Measurements from ENCODE around the gene SLC29A2. TPM values are rescaled to one million over a fixed set of nuclear protein-coding genes. Genes with fewer than 3 reads are reported as not detected.

SLC29A2 gene
- total RNA-seq, 1 experiment from 2014 or later = 40.4 TPM

DNA sequence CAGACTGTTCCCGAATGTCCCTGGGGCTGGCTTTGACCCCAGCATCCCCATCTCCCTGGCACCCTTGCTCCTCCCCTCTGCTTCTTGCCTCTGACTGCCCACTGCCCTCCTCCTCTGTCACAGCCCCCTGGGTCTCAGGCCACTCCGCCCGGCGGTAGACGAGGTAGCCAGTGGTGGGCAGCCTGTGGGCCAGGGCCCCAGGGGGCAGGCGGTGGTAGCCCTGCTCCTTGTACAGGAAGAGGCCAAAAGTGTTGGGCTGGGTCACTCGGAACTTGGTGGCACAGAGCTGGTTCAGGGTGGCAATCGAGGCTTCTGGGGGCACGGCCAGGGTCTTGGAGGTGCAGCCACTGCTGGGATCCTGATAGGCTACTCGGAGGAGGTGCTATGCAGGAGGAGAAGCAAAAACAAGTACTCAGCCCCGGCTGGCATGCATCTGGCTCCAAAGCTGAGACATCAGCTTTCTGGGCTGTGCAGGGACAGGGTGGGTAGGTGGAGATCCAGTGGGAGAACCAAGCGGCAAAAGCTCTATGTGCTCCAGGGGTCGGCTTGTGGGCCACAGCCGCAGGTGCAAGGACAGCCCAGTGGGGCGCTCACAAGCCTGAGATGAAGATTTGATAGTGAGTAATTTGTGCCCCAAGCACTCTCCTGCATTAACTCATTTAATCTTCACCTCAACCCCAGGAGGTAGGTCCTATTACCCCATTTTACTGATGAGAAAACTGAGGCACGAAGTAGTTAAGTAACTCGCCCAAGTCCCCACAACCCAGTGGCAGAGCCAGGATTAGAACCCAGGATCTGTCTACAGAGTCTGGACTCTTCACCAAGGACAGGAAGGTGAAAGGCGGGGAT, 39.0 kb downstream of the SLC29A2 start:
- Mint-ChIP-seq H3K9me3 (ENCODE audit: low read depth, unreplicated experiment) (no peaks in the 10 kb centered on the region), H3K27me3 (ENCODE audit: unreplicated experiment) (no peaks in the 10 kb centered on the region), H3K36me3 (ENCODE audit: insufficient read depth, unreplicated experiment) (peaks cover 38% of the 10 kb centered on the region), H3K27ac (ENCODE audit: unreplicated experiment) (no peak overlapping the region), H3K4me3 (ENCODE audit: low read depth, unreplicated experiment) (no peak overlapping the region), H3K4me1 (ENCODE audit: low read depth, unreplicated experiment) (peaks cover 31% of the 10 kb centered on the region)
- no TSS peak for BruUV-seq (replicated peaks)
- intact Hi-C loops (cut with micrococcal nuclease; ENCODE audit: unreplicated experiment) = no loop called here
- no peak for DNase-seq
- CTCF ChIA-PET = no interaction called here
- TF ChIP-seq, protein P1, sequence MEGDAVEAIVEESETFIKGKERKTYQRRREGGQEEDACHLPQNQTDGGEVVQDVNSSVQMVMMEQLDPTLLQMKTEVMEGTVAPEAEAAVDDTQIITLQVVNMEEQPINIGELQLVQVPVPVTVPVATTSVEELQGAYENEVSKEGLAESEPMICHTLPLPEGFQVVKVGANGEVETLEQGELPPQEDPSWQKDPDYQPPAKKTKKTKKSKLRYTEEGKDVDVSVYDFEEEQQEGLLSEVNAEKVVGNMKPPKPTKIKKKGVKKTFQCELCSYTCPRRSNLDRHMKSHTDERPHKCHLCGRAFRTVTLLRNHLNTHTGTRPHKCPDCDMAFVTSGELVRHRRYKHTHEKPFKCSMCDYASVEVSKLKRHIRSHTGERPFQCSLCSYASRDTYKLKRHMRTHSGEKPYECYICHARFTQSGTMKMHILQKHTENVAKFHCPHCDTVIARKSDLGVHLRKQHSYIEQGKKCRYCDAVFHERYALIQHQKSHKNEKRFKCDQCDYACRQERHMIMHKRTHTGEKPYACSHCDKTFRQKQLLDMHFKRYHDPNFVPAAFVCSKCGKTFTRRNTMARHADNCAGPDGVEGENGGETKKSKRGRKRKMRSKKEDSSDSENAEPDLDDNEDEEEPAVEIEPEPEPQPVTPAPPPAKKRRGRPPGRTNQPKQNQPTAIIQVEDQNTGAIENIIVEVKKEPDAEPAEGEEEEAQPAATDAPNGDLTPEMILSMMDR (IDR thresholded peaks at IDR 0.05; ENCODE audit: unreplicated experiment) = no peak

DNA sequence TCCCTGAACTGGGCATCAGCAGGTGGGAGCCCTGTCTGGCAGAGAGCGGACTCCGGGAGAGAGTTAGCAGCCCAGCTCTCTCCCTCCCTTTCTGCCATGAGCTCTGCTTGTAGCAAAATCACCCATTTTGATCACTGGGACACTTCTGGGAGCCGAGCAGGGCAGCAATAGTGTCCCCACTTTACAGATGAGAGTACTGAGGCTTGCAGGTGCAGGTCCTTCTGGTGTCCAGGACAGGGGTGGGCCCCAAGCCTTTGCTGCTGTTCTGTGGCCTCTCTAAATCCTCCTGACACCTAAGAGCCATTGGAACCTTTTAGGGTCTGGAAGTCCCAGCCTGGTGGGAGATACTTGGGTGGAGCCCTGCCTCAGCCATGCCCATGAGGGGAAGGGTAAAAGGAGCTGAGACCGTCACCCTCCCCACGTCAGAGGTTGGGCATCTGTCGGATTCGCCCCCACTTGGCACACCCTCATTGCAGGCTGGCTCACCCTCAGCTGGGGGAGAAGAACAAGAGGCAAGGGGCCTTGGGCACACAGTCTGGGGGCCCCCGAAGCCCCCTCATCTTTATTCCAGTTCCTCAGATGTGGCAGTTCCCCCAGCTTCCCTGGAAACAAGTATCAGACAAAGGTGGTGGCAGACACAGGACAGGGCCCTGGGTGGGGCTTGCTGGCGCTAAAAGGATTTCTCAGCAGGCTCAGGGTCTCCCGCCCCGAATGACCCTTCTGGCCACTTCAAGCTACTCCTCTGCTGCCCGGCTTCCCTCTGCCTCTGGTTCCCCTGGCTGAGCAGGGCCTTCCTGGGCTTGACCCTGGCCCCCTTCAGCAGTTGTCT, 39.8 kb downstream of the SLC29A2 start:
- Mint-ChIP-seq H3K27ac (ENCODE audit: unreplicated experiment) (no peak overlapping the region), H3K4me1 (ENCODE audit: low read depth, unreplicated experiment) (peaks cover 30% of the 10 kb centered on the region), H3K4me3 (ENCODE audit: low read depth, unreplicated experiment) (no peak overlapping the region), H3K9me3 (ENCODE audit: low read depth, unreplicated experiment) (no peaks in the 10 kb centered on the region), H3K27me3 (ENCODE audit: unreplicated experiment) (no peaks in the 10 kb centered on the region), H3K36me3 (ENCODE audit: insufficient read depth, unreplicated experiment) (peaks cover 38% of the 10 kb centered on the region)
- CTCF ChIA-PET = interaction anchor here (2.1 kb wide), 1 partner anchor 19 kb away, joined by 5 read pairs; no protein-coding TSS in a partner anchor
- TF ChIP-seq, protein P1 (IDR thresholded peaks at IDR 0.05; ENCODE audit: unreplicated experiment) = no peak
- DNase-seq = no peak
- intact Hi-C loops (cut with micrococcal nuclease; ENCODE audit: unreplicated experiment) = no loop called here
- no TSS peak for BruUV-seq (replicated peaks)

DNA sequence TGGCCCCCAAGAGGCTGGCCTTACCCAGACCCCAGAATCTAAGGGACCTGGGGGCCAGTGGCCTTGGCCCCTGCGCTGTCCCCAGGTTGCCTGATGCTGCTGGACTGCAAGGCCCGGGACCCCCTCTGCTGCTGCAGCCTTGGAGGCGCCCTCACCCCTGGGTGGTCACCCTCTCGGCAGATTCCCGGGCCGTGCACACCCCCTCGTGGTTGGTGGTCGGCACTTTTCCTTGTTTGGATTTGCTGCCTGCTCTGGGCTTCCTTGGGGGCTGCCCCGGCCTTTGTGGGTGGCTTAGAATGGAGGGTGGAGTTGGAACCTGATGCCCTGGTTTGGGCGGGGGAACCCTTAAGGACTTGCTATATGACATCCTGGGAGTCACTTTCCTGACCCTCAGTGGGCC, 40.6 kb downstream of the SLC29A2 start:
- DNase-seq = no peak
- CTCF ChIA-PET = interaction anchor here (2.1 kb wide), 1 partner anchor 18 kb away, joined by 5 read pairs; no protein-coding TSS in a partner anchor
- intact Hi-C loops (cut with micrococcal nuclease; ENCODE audit: unreplicated experiment) = no loop called here
- H3K9me3 Mint-ChIP-seq (ENCODE audit: low read depth, unreplicated experiment) = no peaks in the 10 kb centered on the region
- H3K27me3 Mint-ChIP-seq (ENCODE audit: unreplicated experiment) = no peaks in the 10 kb centered on the region
- peaks cover 26% of the 10 kb centered on the region for H3K4me1 Mint-ChIP-seq (ENCODE audit: low read depth, unreplicated experiment)
- BruUV-seq (replicated peaks) = no TSS peak
- TF ChIP-seq, protein P1 (IDR thresholded peaks at IDR 0.05; ENCODE audit: unreplicated experiment) = no peak
- H3K36me3 Mint-ChIP-seq (ENCODE audit: insufficient read depth, unreplicated experiment) = peaks cover 30% of the 10 kb centered on the region
- no peak overlapping the region for H3K27ac Mint-ChIP-seq (ENCODE audit: unreplicated experiment)
- H3K4me3 Mint-ChIP-seq (ENCODE audit: low read depth, unreplicated experiment) = no peak overlapping the region

DNA sequence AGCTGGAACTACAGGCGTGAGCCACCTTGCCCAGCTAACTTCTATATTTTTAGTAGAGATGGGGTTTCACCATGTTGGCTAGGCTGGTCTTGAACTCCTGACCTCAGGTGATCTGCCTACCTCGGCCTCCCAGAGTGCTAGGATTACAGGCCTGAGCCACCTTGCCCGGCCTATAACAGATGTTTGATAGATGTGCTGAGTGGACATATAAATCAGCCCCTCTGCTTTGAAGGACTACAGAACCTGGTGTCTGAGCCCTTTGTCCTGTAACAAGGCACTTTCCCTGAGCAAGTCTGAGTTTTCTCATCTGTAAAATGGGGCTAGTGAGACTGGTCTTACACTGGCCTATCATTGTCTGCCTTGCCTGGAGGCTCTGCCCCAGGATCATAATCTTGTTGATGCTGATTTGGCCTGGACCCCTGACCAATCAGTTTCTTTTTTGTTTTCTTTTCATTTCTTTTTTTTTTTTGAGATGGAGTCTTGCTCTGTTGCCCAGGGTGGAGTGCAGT, 42.3 kb downstream of the SLC29A2 start:
- peaks cover 18% of the 10 kb centered on the region for H3K4me1 Mint-ChIP-seq (ENCODE audit: low read depth, unreplicated experiment)
- CTCF ChIA-PET = interaction anchor here (1.0 to 2.1 kb wide), 2 partner anchors 17 kb away, joined by 5 to 7 read pairs; no protein-coding TSS in a partner anchor
- BruUV-seq (replicated peaks) = no TSS peak
- H3K27ac Mint-ChIP-seq (ENCODE audit: unreplicated experiment) = no peak overlapping the region
- intact Hi-C loops (cut with micrococcal nuclease; ENCODE audit: unreplicated experiment) = no loop called here
- H3K9me3 Mint-ChIP-seq (ENCODE audit: low read depth, unreplicated experiment) = no peaks in the 10 kb centered on the region
- TF ChIP-seq, protein P1 (IDR thresholded peaks at IDR 0.05; ENCODE audit: unreplicated experiment) = no peak
- peaks cover 20% of the 10 kb centered on the region for H3K36me3 Mint-ChIP-seq (ENCODE audit: insufficient read depth, unreplicated experiment)
- H3K27me3 Mint-ChIP-seq (ENCODE audit: unreplicated experiment) = no peaks in the 10 kb centered on the region
- H3K4me3 Mint-ChIP-seq (ENCODE audit: low read depth, unreplicated experiment) = no peak overlapping the region
- DNase-seq = no peak
